HepG2 (cell line): ENCODE results near the gene SFI1. TPM values are rescaled to one million over a fixed set of nuclear protein-coding genes. Genes with fewer than 3 reads are reported as not detected.

Source experiments
- ATAC-seq: fragments of 200-7000 bp; cut with Tn5 transposase; 3 replicates; pipeline ENCODE4 v1.9.1; 2020; ENCODE audit warnings: mild to moderate bottlenecking, moderate library complexity
- BruUV-seq: library from RNA; stranded (reverse); fragments of 400-500 nt; replicated peaks from 2 replicates; lab custom pipeline; 2021; lab: Mats Ljungman, UMichigan
- CTCF ChIA-PET: fragments of 300-600 bp; formaldehyde crosslinking; extraction: SDS; loops from one replicate; lab custom pipeline; 2021; ENCODE audit warnings: low total read pairs, inconsistent platforms, low intra/inter-chr PET ratio; lab: Yijun Ruan, JAX
- POLR2A ChIA-PET: fragments of 350-600 bp; sonication (Branson Sonifier 250); formaldehyde crosslinking; loops from one replicate; lab custom pipeline; 2020; ENCODE audit warnings: antibody characterized with exemption, inconsistent platforms; lab: Yijun Ruan, JAX
- DNase-seq: peaks from one replicate; pipeline ENCODE4 v3.0.0-alpha.2; 2015; ENCODE audit warnings: low spot score
- FAIRE-seq: peaks from 3 replicates; lab custom pipeline; 2011; peaks lifted over from hg19 to GRCh38; lab: Jason Lieb, UNC
- H2AFZ ChIP-seq: one replicate; pipeline ENCODE4 v1.6.1; 2011; ENCODE audit warnings: low read length, inconsistent platforms
- H3K27ac ChIP-seq: fragments of 300-600 bp; 3 replicates; pipeline ENCODE4 v1.8.0; 2011; ENCODE audit warnings: mixed run types, mild to moderate bottlenecking, mixed read lengths, low read length, inconsistent platforms; ENCODE audit not compliant: insufficient read depth; ENCODE audit errors: extremely low read length
- H3K27me3 ChIP-seq, 2 experiments: fragments of 200-600 bp in 1 of 2; 2 replicates in 1 of 2; 3 replicates in 1 of 2; pipeline versions ENCODE4 v1.6.0 to v1.8.0; 2011; ENCODE audit warnings: low read length in 2 of 2, mild to moderate bottlenecking in 2 of 2, moderate library complexity in 2 of 2, inconsistent platforms in 1 of 2; ENCODE audit not compliant: insufficient read depth in 2 of 2, control insufficient read depth in 1 of 2
- H3K36me3 ChIP-seq, 2 experiments: fragments of 200-600 bp in 1 of 2; replicated peaks in 1 of 2; 2 replicates in 1 of 2; 3 replicates in 1 of 2; pipeline versions ENCODE4 v1.5.1 to v1.8.0; 2011; ENCODE audit warnings: low read length in 2 of 2, inconsistent platforms in 1 of 2; ENCODE audit not compliant: insufficient read depth in 2 of 2, control insufficient read depth in 1 of 2
- H3K4me1 ChIP-seq: 2 replicates; pipeline ENCODE4 v1.5.1; 2012; ENCODE audit warnings: low read length, inconsistent platforms; ENCODE audit not compliant: insufficient read depth
- H3K4me2 ChIP-seq: 2 replicates; pipeline ENCODE4 v1.6.0; 2011; ENCODE audit warnings: low read depth, low read length, inconsistent platforms
- H3K4me3 ChIP-seq, 3 experiments: fragments of 200-600 bp in 1 of 3; sonication (generic), shearing (Covaris generic) in 1 of 3; replicated peaks in 1 of 3; 2 replicates each; pipeline ENCODE4 v1.5.1; 2011 to 2016; ENCODE audit warnings: low read length in 3 of 3, inconsistent platforms in 2 of 3, low read depth in 2 of 3, mild to moderate bottlenecking in 2 of 3, control low read depth in 1 of 3, mixed read lengths in 1 of 3; ENCODE audit not compliant: insufficient read depth in 1 of 3
- H3K79me2 ChIP-seq: one replicate; pipeline ENCODE4 v1.6.1; 2011; ENCODE audit warnings: low read length, inconsistent platforms; ENCODE audit not compliant: insufficient read depth
- H3K9ac ChIP-seq: 2 replicates; pipeline ENCODE4 v1.6.0; 2011; ENCODE audit warnings: mild to moderate bottlenecking, low read depth, low read length, inconsistent platforms; ENCODE audit not compliant: insufficient read depth
- H3K9me3 ChIP-seq: 2 replicates; pipeline ENCODE4 v1.5.1; 2012; ENCODE audit warnings: mild to moderate bottlenecking, low read length
- H4K20me1 ChIP-seq: 2 replicates; pipeline ENCODE4 v1.6.0; 2011; ENCODE audit warnings: inconsistent platforms, mild to moderate bottlenecking, low read length, moderate library complexity; ENCODE audit not compliant: insufficient read depth
- GABPA ChIP-seq, 2 experiments: IDR thresholded peaks; 2 replicates each; pipeline ENCODE4 v1.6.1; 2011 to 2016; ENCODE audit warnings: low read depth in 2 of 2, low read length in 1 of 2, missing biosample characterization in 1 of 2, missing genetic modification characterization in 1 of 2
- JDP2 ChIP-seq: sonication (generic); formaldehyde crosslinking; IDR thresholded peaks from 2 replicates; pipeline ENCODE4 v1.8.1; 2022; ENCODE audit warnings: missing genetic modification reagents, borderline replicate concordance
- KDM4B ChIP-seq: sonication (generic); formaldehyde crosslinking; IDR thresholded peaks from 2 replicates; pipeline ENCODE4 v1.4.0; 2020; ENCODE audit warnings: missing genetic modification reagents
- NCOR1 ChIP-seq: fragments of 200-600 bp; sonication (generic); IDR thresholded peaks from 2 replicates; pipeline ENCODE4 v1.7.0; 2017; ENCODE audit warnings: antibody characterized with exemption, low read length, borderline replicate concordance
- NFRKB ChIP-seq: fragments of 450-650 bp; IDR thresholded peaks from 2 replicates; pipeline ENCODE4 v1.6.1; 2017
- PHB2 ChIP-seq: fragments of 450-650 bp; IDR thresholded peaks from 2 replicates; pipeline ENCODE4 v1.6.1; 2018; ENCODE audit not compliant: partially characterized antibody
- SOX6 ChIP-seq, 2 experiments: fragments of 450-650 bp in 1 of 2; sonication (generic) in 1 of 2; formaldehyde crosslinking in 1 of 2; IDR thresholded peaks; 2 replicates each; pipeline versions ENCODE4 v1.4.0 to v1.6.1; 2017 to 2020; ENCODE audit warnings: antibody characterized with exemption in 1 of 2, mild to moderate bottlenecking in 1 of 2, missing genetic modification reagents in 1 of 2
- XBP1 ChIP-seq: sonication (generic); formaldehyde crosslinking; IDR thresholded peaks from 2 replicates; pipeline ENCODE4 v1.5.0; 2020; ENCODE audit warnings: missing genetic modification reagents
- XRCC5 ChIP-seq: fragments of 200-400 bp; formaldehyde crosslinking; optimal IDR thresholded peaks from 2 replicates; pipeline ENCODE3; 2017; ENCODE audit warnings: mild to moderate bottlenecking, low read length
- ZNF138 ChIP-seq: sonication (generic); formaldehyde crosslinking; IDR thresholded peaks from 2 replicates; pipeline ENCODE4 v1.5.0; 2020; ENCODE audit warnings: mild to moderate bottlenecking, low read depth, missing genetic modification reagents
- ZNF260 ChIP-seq: sonication (generic); formaldehyde crosslinking; IDR thresholded peaks from 2 replicates; pipeline ENCODE4 v1.4.0; 2020; ENCODE audit warnings: missing genetic modification reagents, low read depth, mild to moderate bottlenecking, borderline replicate concordance
- ZNF569 ChIP-seq: sonication (generic); formaldehyde crosslinking; IDR thresholded peaks from 2 replicates; pipeline ENCODE4 v1.5.0; 2020; ENCODE audit warnings: mild to moderate bottlenecking, missing genetic modification reagents, moderate library complexity, borderline replicate concordance
- ZNF883 ChIP-seq: sonication (generic); formaldehyde crosslinking; IDR thresholded peaks from 2 replicates; pipeline ENCODE4 v1.5.1; 2020; ENCODE audit warnings: mild to moderate bottlenecking, missing genetic modification reagents; ENCODE audit errors: not compliant biosample characterization
- WGBS: methylation state at CpG from one replicate; pipeline ENCODE4 v1.1.6; 2017; ENCODE audit warnings: low lambda C conversion rate; 5-methylcytosine and 5-hydroxymethylcytosine counted together
- in situ Hi-C: cut with HindIII; loops from 2 replicates; pipeline ENCODE4 v1.10.0; 2017; ENCODE audit warnings: low pct_unique_long_range_greater_than_20kb; ENCODE audit not compliant: extremely low pct_ligation_motif_present
- intact Hi-C: fragments of 100-400 bp; cut with micrococcal nuclease; formaldehyde crosslinking; loops from one replicate; pipeline ENCODE4 v1.10.0; 2022; ENCODE audit not compliant: unreplicated experiment
- polyA plus RNA-seq, 8 experiments: library from polyadenylated mRNA; depleted of rRNA in 3 of 8; stranded (reverse) in 7 of 8; unstranded in 1 of 8; fragments of >200 nt; fragmentation: Illumina TruSeq in 4 of 8; extraction: Trizol in 4 of 8; gene quantifications; 2 replicates each; pipeline versions ENCODE4 v1.2.1 to v1.2.3, GENCODE V29; 2011 to 2016; ENCODE audit warnings: low read depth in 4 of 8, missing spikeins in 1 of 8, mixed read lengths in 1 of 8; ENCODE audit not compliant: insufficient read depth in 1 of 8
- total RNA-seq, 5 experiments: library from RNA; depleted of rRNA; stranded (reverse); fragments of >200 nt; fragmentation: Illumina TruSeq; extraction: Trizol; gene quantifications; 2 replicates each; pipeline ENCODE4 v1.2.3, GENCODE V29; 2016; ENCODE audit warnings: low read depth in 1 of 5
- TF ChIP-seq, protein P1 (sequence below): sonication (generic); formaldehyde crosslinking; IDR thresholded peaks from 2 replicates; pipeline ENCODE4 v1.4.0; 2020; ENCODE audit warnings: mild to moderate bottlenecking, missing genetic modification reagents

The SFI1 gene
- total and polyA plus RNA-seq, 2 of the 13 experiments (the other 11 are each of a cell fraction or from before 2014, with no cell fraction given) = 20.5 to 40.1 TPM

GRCh38 chr22:31448382-31448781, 48.0 kb upstream of the SFI1 start:
- ATAC-seq = no peak
- CTCF ChIA-PET = no interaction called here
- 89% methylated on average over 2 of the region's 2 CpGs for WGBS
- Histone ChIP-seq H3K4me1 (no peaks in the 10 kb centered on the region), H2AFZ (no peak overlapping the region), H3K4me3 (no peak overlapping the region), H4K20me1 (no peaks in the 10 kb centered on the region), H3K27ac (no peak overlapping the region), H3K36me3 (peaks cover 14 to 44% of the 10 kb centered on the region in 2 experiments), H3K79me2 (no peaks in the 10 kb centered on the region), H3K9me3 (no peaks in the 10 kb centered on the region), H3K4me2 (no peak overlapping the region), H3K27me3 (no peaks in the 10 kb centered on the region), H3K9ac (no peak overlapping the region)
- DNase-seq = no peak
- intact Hi-C loops (no loop called here), in situ Hi-C loops (no loop called here)
- POLR2A ChIA-PET = no interaction called here
- no peak for FAIRE-seq
- TF ChIP-seq ZNF260 (CRISPR knock-in tag) (no peak), KDM4B (CRISPR knock-in tag) (no peak), NCOR1 (no peak), ZNF569 (no peak), PHB2 (no peak), GABPA (IDR thresholded peaks at IDR 0.05; ENCODE audit: low read depth, low read length) (no peak), GABPA (CRISPR knock-in tag; IDR thresholded peaks at IDR 0.05; ENCODE audit: low read depth) (no peak), XRCC5 (no peak), JDP2 (CRISPR knock-in tag) (no peak), XBP1 (no peak), ZNF138 (CRISPR knock-in tag) (no peak), ZNF883 (CRISPR knock-in tag) (no peak), NFRKB (no peak), SOX6 (IDR thresholded peaks at IDR 0.05) (no peak), SOX6 (CRISPR knock-in tag; IDR thresholded peaks at IDR 0.05) (no peak)
- TF ChIP-seq, protein P1, sequence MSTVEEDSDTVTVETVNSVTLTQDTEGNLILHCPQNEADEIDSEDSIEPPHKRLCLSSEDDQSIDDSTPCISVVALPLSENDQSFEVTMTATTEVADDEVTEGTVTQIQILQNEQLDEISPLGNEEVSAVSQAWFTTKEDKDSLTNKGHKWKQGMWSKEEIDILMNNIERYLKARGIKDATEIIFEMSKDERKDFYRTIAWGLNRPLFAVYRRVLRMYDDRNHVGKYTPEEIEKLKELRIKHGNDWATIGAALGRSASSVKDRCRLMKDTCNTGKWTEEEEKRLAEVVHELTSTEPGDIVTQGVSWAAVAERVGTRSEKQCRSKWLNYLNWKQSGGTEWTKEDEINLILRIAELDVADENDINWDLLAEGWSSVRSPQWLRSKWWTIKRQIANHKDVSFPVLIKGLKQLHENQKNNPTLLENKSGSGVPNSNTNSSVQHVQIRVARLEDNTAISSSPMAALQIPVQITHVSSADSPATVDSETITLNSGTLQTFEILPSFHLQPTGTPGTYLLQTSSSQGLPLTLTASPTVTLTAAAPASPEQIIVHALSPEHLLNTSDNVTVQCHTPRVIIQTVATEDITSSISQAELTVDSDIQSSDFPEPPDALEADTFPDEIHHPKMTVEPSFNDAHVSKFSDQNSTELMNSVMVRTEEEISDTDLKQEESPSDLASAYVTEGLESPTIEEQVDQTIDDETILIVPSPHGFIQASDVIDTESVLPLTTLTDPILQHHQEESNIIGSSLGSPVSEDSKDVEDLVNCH = no peak
- no TSS peak for BruUV-seq
